SHP77 treated with DMSO at 0.1 percent for 48 hours (cell line): ENCODE data around the gene SLMAP.

Source experiments
- DNase-seq: peaks from one replicate; lab custom pipeline; 2025; lab: John Stamatoyannopoulos, UW

Gene SLMAP

GRCh38 chr3:57961828-57962447, 205.8 kb downstream of the SLMAP start:
- DNase-seq, result no peak

DNA sequence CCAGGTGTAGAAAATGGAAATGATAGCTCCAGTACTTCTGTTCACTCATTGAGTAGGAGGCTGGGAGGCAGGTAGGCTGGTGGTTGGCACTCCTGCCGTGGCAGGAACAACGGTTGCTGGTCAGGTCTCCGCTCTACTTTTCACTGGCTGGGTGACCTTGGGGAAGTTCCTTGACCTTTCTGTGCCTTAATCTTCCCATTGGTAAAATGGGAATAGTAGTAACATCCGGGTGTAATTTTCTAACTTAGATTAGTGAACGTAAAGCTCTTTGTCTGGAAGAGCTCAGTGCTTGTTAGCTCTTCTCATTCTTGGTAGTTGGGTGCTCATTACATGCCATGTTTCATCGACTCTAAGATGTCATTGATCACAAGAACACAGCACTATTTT, 206.3 kb downstream of the SLMAP start:
- DNase-seq, result no peak

DNA sequence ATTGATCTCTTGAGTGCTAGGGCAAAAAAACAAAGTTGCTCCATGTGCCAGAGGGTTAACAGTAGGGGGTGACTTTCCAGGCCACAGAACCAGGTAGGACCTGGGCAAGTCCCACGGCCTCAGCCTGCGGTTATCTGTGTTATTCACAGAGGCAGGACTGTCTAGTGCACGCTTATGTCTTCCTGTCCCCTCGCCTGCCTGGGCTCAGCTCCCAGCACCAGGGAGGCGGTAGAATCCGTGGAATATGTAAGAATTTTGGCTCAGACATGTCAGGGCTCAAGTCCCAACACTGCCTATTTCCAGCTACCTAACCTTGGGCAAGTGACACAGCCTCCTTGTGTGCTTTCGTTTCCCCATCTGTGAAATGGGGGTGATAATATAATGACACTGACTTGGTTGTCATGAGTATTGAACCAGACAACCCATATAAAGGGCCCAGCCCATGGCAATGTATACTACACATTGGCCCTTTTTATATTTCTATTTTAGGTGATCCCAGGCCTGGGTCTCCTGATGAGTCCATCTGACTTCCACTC, 207.8 kb downstream of the SLMAP start:
- no peak for DNase-seq

- DNase-seq, result no peak
Observed at GRCh38 chr3:57966829-57967228, 210.7 kb downstream of the SLMAP start.

GRCh38 chr3:57967590-57967989, 211.5 kb downstream of the SLMAP start:
- DNase-seq, result no peak

- DNase-seq, result no peak
Observed at GRCh38 chr3:57968501-57968900, 212.4 kb downstream of the SLMAP start.

GRCh38 chr3:57971975-57972374, 215.9 kb downstream of the SLMAP start:
- DNase-seq, result no peak

- no peak for DNase-seq
Observed at GRCh38 chr3:57972531-57973111, 216.5 kb downstream of the SLMAP start.

DNA sequence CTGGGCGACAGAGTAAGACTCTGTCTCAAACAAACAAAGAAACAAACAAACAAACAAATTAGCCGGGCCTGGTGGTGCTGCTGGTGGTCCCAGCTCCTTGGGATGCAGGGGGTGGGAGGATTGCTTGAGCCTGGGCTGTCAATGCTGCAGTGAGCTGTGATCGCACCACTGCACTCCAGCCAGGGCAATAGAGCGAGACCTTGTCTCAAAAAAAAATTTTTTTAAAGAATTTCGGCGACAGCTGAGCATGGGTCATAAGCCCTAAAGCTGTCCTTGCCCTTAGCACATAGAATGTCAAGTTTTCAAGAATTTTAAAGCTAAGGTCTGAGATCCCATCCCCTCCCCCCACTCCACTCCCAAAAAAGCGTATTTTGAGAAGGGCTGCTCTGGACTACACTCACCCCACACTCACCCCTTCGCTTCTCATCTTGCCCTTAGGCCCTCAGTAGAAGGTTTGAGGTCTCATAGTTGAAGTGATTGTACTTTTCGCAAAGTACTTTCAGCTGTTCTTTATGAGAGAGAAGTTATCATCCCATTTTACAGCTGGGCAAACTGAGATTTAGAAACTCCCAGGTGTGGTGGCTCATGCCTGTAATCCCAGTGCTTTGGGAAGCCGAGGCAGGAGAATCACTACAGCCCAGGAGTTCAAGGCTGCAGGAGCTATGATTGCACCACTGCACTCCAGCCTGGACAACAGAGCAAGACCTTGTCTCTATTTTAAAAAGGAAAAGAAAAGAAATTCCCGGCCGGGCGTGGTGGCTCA, 217.8 kb downstream of the SLMAP start:
- DNase-seq, result no peak

DNA sequence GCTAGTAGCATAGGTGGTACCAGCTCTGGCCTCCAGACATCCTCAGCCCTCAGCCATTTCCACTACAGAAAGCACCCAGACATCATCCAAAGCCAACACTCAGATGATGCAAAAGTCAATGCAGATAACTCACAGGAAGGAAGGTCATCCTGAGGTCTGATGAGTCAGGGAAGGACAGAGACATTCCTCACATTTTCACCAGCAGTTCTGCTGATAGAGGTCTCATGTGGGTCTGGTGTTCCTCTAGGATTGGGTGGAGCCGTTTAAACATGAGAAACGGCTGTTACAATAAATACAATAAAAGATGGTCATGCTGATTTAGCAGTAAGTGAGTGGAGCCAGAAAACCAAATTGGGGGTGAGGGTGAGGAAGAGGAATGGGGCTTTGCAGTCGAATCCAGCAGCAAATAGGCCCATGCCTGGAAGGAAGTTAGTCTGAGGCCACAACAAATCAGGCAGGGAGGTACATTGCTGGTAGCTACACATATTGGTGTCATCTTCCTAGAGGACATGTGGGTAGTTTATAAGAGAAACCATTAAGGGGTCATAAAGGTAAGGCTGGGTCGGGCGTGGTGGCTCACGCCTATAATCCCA, 218.8 kb downstream of the SLMAP start:
- DNase-seq, result no peak

GRCh38 chr3:57977818-57978235, 221.7 kb downstream of the SLMAP start:
- DNase-seq, result no peak

GRCh38 chr3:57978316-57978715, 222.2 kb downstream of the SLMAP start:
- no peak for DNase-seq
